Measurements from ENCODE around the gene DHX15.

The DHX15 gene

GRCh38 chr4:24584211-24584850 is at the start of gene DHX15:
TSS of gene DHX15 (minus strand) at chr4:24584554. CDS start at chr4:24584393, 161 bp downstream.
- DNase-seq (ENCODE audit: low read depth): peak; percentile 98

- no peak for DNase-seq (ENCODE audit: low read depth)
Observed at GRCh38 chr4:24632011-24632410, 47.7 kb upstream of the DHX15 start.

GRCh38 chr4:24630937-24631336 is 46.6 kb upstream of the DHX15 start:
- no peak for DNase-seq (ENCODE audit: low read depth)

- no peak for DNase-seq (ENCODE audit: low read depth)
Observed at GRCh38 chr4:24625091-24625490, 40.7 kb upstream of the DHX15 start.

GRCh38 chr4:24624381-24624780 is 40.0 kb upstream of the DHX15 start:
- DNase-seq (ENCODE audit: low read depth): no peak

GRCh38 chr4:24622146-24622834 is 37.9 kb upstream of the DHX15 start:
- DNase-seq (ENCODE audit: low read depth): no peak

- DNase-seq (ENCODE audit: low read depth): no peak
Observed at GRCh38 chr4:24615977-24616376, 31.6 kb upstream of the DHX15 start.

- DNase-seq (ENCODE audit: low read depth): no peak
Observed at GRCh38 chr4:24614881-24615280, 30.5 kb upstream of the DHX15 start.

- no peak for DNase-seq (ENCODE audit: low read depth)
Observed at GRCh38 chr4:24613502-24613901, 29.1 kb upstream of the DHX15 start.

- DNase-seq (ENCODE audit: low read depth): no peak
Observed at GRCh38 chr4:24611575-24611974, 27.2 kb upstream of the DHX15 start.

GRCh38 chr4:24607334-24607733 is 23.0 kb upstream of the DHX15 start:
- no peak for DNase-seq (ENCODE audit: low read depth)

GRCh38 chr4:24605216-24605615 is 20.9 kb upstream of the DHX15 start:
- DNase-seq (ENCODE audit: low read depth): no peak

- peak; percentile 18 for DNase-seq (ENCODE audit: low read depth)
Observed at GRCh38 chr4:24604558-24605214, 20.3 kb upstream of the DHX15 start.

GRCh38 chr4:24603343-24603742 is 19.0 kb upstream of the DHX15 start:
- no peak for DNase-seq (ENCODE audit: low read depth)

- DNase-seq (ENCODE audit: low read depth): no peak
Observed at GRCh38 chr4:24601121-24601520, 16.8 kb upstream of the DHX15 start.

- DNase-seq (ENCODE audit: low read depth): no peak
Observed at GRCh38 chr4:24599275-24599674, 14.9 kb upstream of the DHX15 start.

- DNase-seq (ENCODE audit: low read depth): no peak
Observed at GRCh38 chr4:24598025-24598424, 13.7 kb upstream of the DHX15 start.

GRCh38 chr4:24595659-24596058 is 11.3 kb upstream of the DHX15 start:
- DNase-seq (ENCODE audit: low read depth): no peak

- DNase-seq (ENCODE audit: low read depth): peak; percentile 85
Observed at GRCh38 chr4:24594887-24595286, 10.5 kb upstream of the DHX15 start.

GRCh38 chr4:24589448-24589847 is 5.1 kb upstream of the DHX15 start:
- DNase-seq (ENCODE audit: low read depth): no peak

- DNase-seq (ENCODE audit: low read depth): no peak
Observed at GRCh38 chr4:24588216-24588954, 4.0 kb upstream of the DHX15 start.

- DNase-seq (ENCODE audit: low read depth): peak; percentile 44
Observed at GRCh38 chr4:24583451-24584210, 723 bp downstream of the DHX15 start.

All from iris pigment epithelial cell (primary cell).